Omental fat pad (tissue), 4 donors: ENCODE measurements around the gene SLC25A33. TPM values are rescaled to one million over a fixed set of nuclear protein-coding genes. Genes with fewer than 3 reads are reported as not detected.
A peak's percentile ranks its signal among the peaks of the same experiment; 100 is the strongest.

Source experiments
- ATAC-seq: fragments of 150-250 bp; one replicate; pipeline ENCODE4 v1.9.1; 2016; ENCODE audit warnings: mild to moderate bottlenecking, moderate library complexity; ENCODE audit not compliant: low FRiP score
- DNase-seq: peaks from one replicate; pipeline ENCODE4 v3.0.0-alpha.2; 2019; ENCODE audit warnings: low spot score
- total RNA-seq, 4 donors: library from RNA; depleted of rRNA; stranded (reverse); fragments of >200 nt; gene quantifications; one replicate each; pipeline ENCODE4 v1.1.0, GENCODE V29; 2016
- TF ChIP-seq, protein P1 (sequence below), 3 donors: fragments of 450-650 bp; IDR thresholded peaks; one replicate each; pipeline ENCODE4 v1.5.1; 2016 to 2017; ENCODE audit warnings: antibody characterized with exemption in 3 of 3, mild to moderate bottlenecking in 3 of 3, moderate library complexity in 2 of 3

The SLC25A33 gene
- total RNA-seq, 4 donors from 2014 or later, result 15.6 to 25.8 (median 19.1) TPM

DNA sequence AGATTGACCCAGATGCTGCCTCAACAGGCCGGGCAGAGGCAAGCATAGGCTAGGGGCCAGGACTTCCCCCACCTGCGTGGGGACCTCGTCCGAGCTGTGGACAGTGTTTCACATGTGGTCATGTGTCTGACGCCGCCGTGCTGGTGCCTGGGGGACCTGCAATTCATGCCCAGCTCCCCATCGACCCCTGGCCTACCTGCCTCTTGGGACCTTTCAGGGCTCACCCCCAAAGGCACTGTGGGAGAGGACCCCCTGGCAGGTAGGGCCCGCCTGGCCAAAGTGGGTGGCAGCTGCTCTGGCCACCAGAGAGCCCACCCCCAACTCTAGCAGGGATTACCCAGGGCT is 53.9 kb downstream of the SLC25A33 start:
- DNase-seq, result no peak

DNA sequence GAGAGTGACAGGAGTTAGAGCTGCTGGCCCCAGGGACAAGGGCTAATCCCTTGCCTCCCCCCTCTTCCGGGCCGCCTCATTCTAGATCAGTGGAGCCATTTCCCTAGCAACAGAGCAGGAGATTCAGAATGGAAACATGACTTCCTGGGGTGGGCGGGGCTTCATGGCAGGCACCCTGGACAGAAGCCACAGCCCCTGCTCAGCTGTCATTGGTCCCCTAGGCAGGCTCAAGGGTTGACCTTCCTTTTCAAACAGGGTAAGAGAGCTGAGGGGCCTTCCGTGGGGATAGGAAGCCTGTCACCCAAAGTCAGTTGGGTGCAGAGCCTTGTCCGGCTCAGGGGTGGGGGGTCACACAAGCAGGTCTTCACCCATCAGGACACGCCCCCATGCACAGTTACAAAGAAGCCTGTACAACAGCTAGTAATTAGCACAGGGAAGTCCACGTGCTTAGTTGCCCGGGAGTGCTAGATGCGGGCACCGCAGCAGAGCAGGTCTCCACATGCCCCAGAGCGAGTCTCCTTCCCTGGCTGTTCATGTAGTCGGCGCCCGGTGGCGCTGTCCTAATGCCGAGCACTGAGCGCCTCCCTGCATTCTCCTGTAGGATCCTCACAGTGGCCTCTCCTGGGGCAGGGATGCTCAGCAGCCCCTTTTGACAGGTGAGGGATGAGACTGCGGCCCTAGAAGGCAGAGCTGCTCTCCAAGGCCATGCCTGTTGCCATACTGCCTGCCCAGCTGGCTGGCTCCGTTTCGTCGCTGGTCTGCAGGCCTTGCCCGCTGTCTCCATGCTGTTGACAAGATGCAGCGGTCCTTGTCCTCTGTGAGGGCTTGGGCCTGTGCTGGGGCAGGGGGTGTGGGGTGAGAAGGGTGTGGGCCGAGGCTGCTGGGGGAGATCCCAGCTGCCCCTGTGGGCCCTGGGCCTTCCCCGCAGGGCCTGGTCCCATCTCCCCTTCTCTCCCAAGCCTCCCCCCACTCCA is 54.5 kb downstream of the SLC25A33 start:
- TF ChIP-seq, protein P1, sequence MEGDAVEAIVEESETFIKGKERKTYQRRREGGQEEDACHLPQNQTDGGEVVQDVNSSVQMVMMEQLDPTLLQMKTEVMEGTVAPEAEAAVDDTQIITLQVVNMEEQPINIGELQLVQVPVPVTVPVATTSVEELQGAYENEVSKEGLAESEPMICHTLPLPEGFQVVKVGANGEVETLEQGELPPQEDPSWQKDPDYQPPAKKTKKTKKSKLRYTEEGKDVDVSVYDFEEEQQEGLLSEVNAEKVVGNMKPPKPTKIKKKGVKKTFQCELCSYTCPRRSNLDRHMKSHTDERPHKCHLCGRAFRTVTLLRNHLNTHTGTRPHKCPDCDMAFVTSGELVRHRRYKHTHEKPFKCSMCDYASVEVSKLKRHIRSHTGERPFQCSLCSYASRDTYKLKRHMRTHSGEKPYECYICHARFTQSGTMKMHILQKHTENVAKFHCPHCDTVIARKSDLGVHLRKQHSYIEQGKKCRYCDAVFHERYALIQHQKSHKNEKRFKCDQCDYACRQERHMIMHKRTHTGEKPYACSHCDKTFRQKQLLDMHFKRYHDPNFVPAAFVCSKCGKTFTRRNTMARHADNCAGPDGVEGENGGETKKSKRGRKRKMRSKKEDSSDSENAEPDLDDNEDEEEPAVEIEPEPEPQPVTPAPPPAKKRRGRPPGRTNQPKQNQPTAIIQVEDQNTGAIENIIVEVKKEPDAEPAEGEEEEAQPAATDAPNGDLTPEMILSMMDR (IDR thresholded peaks at IDR 0.05), result no peak
- DNase-seq (peak; percentile 34), ATAC-seq (no peak)

More for the DNA sequence above, 53.9 kb downstream of the SLC25A33 start:
- no peak for ATAC-seq
- TF ChIP-seq, protein P1 (IDR thresholded peaks at IDR 0.05), result no peak

DNA sequence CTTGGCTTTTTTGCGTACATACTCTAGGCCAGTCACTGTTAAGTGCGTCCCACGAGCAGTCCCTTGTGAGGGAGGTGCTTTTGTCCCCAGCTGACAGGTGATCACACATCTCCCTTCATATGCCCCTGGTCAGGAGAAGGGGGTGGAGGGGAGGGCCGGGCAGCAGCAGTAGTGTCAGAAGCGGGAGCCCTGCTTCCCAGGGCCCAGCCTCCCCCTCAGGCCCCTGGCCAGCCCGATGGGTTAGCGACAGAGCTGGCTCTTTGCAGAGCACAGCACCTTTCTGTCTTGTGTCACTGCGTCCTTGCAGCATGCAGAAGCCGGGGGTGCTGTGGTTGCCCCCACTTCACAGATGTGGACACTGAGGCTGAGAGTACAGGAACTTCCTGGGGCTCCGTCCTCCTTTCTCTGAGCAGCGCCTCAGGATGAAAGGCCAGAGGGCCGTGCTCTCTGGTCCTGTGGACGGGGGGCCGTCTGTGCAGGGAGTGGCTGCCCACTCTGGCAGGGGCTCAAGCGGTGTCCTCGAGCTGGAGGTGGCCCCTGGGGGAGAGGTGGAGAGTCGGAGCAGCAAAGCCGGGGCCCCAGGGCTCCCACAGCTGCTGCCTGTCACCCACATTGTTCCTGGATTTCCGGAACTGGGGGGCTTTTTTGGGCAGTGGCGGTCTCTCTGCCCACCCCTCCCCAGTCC is 55.3 kb downstream of the SLC25A33 start:
- TF ChIP-seq, protein P1 (IDR thresholded peaks at IDR 0.05), result no peak
- ATAC-seq (no peak), DNase-seq (no peak)

DNA sequence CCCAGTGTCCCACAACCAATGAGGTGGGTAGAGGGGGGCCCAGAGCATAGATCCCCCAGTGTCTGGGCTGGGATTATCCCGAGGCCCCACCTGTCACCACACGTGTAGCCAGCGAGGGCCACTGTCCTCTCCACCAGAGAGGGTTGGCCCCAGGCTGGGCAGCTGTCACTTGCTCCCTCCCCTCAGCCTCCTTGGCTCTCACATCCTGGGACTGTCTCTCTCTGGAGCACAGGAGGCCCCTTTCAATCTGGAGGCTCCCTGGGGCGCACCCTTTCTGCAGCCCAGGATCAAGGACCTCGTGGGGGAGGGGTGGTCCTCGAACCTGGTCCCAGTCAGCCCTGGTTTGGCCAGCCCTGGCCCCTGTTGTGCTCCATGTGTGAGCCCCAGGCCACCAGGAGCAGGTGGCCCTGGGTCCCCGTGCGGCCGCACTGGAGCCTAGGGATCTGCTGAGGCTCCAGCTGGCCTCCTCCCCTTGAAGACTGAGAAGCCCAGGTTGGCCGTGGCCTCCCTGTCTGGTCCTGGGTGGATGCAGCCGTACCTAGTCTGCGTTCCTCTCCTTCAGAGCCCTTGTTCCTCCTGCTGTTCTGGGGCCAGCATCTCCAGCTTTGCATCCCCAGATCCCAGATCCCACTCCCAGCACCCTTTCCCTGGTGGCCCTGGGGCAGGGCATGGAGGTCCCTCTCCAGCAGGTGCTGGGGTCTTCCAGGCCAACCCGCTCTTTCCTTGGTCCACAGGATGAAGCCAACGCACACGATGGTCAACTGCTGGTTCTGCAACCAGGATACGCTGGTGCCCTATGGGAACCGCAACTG is 56.1 kb downstream of the SLC25A33 start:
- TF ChIP-seq, protein P1 (IDR thresholded peaks at IDR 0.05), result no peak
- ATAC-seq (no peak), DNase-seq (no peak)

DNA sequence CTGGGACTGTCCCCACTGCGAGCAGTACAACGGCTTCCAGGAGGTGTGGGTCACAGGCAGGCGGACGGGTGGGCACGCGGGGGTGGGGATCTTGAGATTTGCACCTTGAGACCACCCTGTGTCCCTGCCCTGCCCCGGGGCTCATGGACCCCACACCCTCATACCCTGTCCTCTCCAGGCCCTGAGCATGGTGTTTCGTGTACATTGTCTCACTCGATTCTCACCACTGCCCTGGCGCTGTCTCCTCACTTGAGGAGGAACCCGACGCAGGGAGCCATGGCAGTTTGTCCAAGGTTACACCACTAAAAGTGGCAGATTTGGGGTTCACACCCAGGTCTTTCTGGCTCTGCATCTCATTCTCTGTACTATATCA is 56.7 kb downstream of the SLC25A33 start:
- TF ChIP-seq, protein P1 (IDR thresholded peaks at IDR 0.05), result no peak
- no peak for DNase-seq
- ATAC-seq, result no peak

DNA sequence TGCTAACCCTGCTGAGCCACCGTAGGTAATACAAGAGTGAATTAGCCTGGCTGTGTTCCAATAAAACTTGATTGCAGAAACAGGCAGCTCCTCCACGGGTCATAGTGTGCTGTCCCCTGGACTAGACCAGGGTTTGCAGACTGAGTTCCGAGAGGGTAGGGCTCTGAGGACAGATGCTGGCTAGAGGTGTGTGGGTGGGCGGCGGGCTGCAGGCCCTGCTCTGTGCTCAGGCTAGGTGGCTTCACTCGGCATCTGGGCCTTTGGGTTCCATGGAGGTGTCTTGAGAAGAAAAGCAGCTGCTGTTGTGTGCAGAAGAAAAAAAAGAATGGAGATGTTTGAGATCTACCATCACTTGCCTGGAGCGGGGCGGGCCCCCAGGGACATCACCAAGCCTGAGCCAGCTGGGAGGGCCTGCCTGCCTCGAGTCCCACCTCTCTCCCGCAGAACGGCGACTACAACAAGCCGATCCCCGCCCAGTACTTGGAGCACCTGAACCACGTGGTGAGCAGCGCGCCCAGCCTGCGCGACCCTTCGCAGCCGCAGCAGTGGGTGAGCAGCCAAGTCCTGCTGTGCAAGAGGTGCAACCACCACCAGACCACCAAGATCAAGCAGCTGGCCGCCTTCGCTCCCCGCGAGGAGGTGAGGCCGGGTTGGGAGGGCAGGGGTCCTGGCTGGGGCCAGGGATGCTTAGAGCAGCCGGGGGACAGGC is 57.3 kb downstream of the SLC25A33 start:
- no peak for DNase-seq
- TF ChIP-seq, protein P1 (IDR thresholded peaks at IDR 0.05), result no peak
- no peak for ATAC-seq
